WERI-Rb-1 (cell line): ENCODE data around the gene JPT2.

Source experiments
- DNase-seq: peaks from one replicate; pipeline ENCODE4 v3.0.0-alpha.2; 2020
- H3K27ac ChIP-seq: fragments of 250-450 bp; sonication (Bioruptor Pico); 2 replicates; pipeline ENCODE4 v1.5.1; 2020; ENCODE audit warnings: mild to moderate bottlenecking, moderate library complexity
- H3K27me3 ChIP-seq: fragments of 250-450 bp; sonication (Bioruptor Pico); 2 replicates; pipeline ENCODE4 v1.5.1; 2021; ENCODE audit warnings: mild to moderate bottlenecking, low read depth, moderate library complexity; ENCODE audit not compliant: insufficient read depth, severe bottlenecking
- H3K36me3 ChIP-seq: fragments of 250-450 bp; sonication (Bioruptor Pico); 2 replicates; pipeline ENCODE4 v1.5.1; 2020; ENCODE audit warnings: mild to moderate bottlenecking, moderate library complexity
- H3K4me3 ChIP-seq: 2 replicates; pipeline ENCODE4 v1.5.1; 2011; ENCODE audit warnings: low read depth, mild to moderate bottlenecking, control low read depth, low read length
- H3K9me3 ChIP-seq: fragments of 250-450 bp; sonication (Bioruptor Pico); 2 replicates; pipeline ENCODE4 v1.5.1; 2021; ENCODE audit warnings: mild to moderate bottlenecking, moderate library complexity; ENCODE audit not compliant: severe bottlenecking
- TF ChIP-seq, protein P1 (sequence below): IDR thresholded peaks from 2 replicates; pipeline ENCODE4 v1.5.1; 2011; ENCODE audit warnings: low read depth, mild to moderate bottlenecking, control low read depth, inconsistent platforms, low read length

JPT2 gene

DNA sequence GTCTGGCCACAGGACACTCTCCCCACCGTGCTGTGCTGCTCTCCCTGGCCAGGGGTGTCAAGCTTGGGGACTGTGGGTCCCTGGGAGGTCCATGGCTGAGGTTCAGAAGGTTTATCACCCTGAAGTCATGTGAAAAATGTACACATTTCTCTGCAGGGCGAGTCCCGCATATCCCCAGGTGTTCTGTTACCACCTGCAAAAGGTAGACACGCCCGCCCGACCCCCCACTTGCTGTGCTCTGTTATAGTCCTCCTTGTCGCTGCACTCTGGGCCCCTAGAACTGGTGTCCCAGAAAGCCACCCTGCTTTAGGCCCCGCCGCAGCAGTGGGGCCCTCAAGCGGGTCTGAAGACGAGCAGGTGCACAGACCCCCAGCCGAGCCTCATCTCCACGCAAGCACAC, 11.8 kb downstream of the JPT2 start:
- Histone ChIP-seq H3K9me3 (no peaks in the 10 kb centered on the region), H3K4me3 (no peak overlapping the region), H3K36me3 (peaks cover 99% of the 10 kb centered on the region), H3K27ac (no peak overlapping the region), H3K27me3 (no peaks in the 10 kb centered on the region)
- no peak for DNase-seq
- TF ChIP-seq, protein P1, sequence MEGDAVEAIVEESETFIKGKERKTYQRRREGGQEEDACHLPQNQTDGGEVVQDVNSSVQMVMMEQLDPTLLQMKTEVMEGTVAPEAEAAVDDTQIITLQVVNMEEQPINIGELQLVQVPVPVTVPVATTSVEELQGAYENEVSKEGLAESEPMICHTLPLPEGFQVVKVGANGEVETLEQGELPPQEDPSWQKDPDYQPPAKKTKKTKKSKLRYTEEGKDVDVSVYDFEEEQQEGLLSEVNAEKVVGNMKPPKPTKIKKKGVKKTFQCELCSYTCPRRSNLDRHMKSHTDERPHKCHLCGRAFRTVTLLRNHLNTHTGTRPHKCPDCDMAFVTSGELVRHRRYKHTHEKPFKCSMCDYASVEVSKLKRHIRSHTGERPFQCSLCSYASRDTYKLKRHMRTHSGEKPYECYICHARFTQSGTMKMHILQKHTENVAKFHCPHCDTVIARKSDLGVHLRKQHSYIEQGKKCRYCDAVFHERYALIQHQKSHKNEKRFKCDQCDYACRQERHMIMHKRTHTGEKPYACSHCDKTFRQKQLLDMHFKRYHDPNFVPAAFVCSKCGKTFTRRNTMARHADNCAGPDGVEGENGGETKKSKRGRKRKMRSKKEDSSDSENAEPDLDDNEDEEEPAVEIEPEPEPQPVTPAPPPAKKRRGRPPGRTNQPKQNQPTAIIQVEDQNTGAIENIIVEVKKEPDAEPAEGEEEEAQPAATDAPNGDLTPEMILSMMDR, result no peak

DNA sequence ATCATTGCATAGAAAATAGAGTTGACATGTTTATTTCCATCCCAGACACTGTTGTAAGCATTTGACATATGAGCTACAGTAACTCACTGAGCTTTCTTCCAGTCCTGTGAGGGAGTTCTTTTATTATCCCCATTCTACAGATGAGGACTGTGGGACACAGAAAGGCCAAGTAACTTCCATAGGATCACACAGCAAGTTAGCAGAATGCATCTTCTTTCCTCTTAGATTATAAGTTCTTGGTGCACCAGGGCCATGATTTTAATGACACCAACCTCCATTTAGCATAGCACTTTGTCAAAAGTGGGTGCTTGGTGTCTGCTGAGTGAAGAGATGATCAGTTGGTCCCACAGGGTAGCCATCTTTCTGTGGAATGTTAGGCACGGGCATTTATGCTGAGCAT, 12.7 kb downstream of the JPT2 start:
- no peak overlapping the region for H3K27ac ChIP-seq
- no peak overlapping the region for H3K4me3 ChIP-seq
- DNase-seq, result no peak
- TF ChIP-seq, protein P1, result no peak
- no peaks in the 10 kb centered on the region for H3K9me3 ChIP-seq
- peaks cover 97% of the 10 kb centered on the region for H3K36me3 ChIP-seq
- no peaks in the 10 kb centered on the region for H3K27me3 ChIP-seq

DNA sequence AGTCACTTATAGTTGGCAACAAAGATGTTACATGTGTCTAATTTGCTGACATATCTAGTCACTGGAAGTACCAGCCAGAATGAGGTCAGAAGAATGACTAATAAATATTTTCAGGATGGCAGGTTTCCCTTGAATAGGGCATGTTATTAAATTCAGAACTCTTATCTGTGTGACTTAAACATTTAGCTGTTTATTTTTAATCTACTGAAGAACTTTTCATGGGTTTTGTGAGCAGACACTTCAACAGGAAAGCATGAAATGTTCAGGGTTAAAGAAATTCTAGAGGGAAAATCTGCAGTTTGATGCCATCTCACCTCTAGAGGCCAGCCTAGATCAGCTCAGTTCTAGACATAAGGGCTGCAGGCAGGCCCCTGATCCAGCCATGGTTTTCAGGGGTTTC, 13.2 kb downstream of the JPT2 start:
- no peaks in the 10 kb centered on the region for H3K9me3 ChIP-seq
- peaks cover 99% of the 10 kb centered on the region for H3K36me3 ChIP-seq
- H3K4me3 ChIP-seq, result no peak overlapping the region
- no peak overlapping the region for H3K27ac ChIP-seq
- no peak for DNase-seq
- TF ChIP-seq, protein P1, result no peak
- H3K27me3 ChIP-seq, result no peaks in the 10 kb centered on the region

DNA sequence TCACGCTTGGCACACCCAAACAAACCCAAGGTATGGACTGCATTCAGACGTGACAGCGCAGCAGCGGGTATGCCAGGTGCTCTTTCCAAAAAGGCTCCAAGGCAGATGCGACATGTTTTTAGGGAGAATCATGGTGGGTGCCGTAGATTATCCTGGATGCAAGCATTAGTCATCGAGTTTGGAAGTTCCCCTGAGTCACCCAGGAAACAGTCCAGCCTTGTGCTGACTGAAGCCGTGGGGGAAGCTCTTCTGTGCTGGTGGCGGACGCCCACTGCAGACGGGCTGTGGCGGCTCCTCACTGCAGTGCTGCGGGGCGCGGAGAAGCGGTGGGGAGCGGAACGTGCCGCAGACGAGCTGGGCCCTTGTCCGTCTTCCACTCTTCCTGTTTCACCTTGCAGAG, 13.9 kb downstream of the JPT2 start:
- H3K27ac ChIP-seq, result no peak overlapping the region
- H3K27me3 ChIP-seq, result no peaks in the 10 kb centered on the region
- no peak overlapping the region for H3K4me3 ChIP-seq
- no peak for DNase-seq
- H3K9me3 ChIP-seq, result no peaks in the 10 kb centered on the region
- H3K36me3 ChIP-seq, result peaks cover 99% of the 10 kb centered on the region
- TF ChIP-seq, protein P1, result no peak

DNA sequence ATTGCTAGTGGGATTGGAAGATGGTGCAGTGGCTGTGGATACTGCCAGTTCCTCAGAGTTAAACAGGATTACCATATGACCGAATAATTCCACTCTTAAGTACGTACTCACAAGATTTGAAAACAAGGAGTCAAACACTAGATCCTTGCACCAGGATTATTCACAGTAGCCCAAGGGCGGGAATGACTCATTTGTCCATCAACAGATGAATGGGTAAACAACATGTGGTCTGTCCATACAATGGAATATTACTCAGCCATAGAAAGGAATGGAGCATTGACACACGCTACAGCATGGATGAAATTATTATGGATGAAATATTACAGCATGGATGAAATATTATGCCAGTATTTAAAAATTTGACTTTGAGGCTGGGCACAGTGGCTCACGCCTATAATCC, 18.8 kb downstream of the JPT2 start:
- Histone ChIP-seq H3K27me3 (no peaks in the 10 kb centered on the region), H3K36me3 (peaks cover 93% of the 10 kb centered on the region), H3K9me3 (no peaks in the 10 kb centered on the region), H3K27ac (no peak overlapping the region), H3K4me3 (no peak overlapping the region)
- no peak for DNase-seq
- TF ChIP-seq, protein P1, result no peak

GRCh38 chr16:1698680-1699079, 20.6 kb downstream of the JPT2 start:
- peaks cover 93% of the 10 kb centered on the region for H3K36me3 ChIP-seq
- TF ChIP-seq, protein P1, result no peak

More at GRCh38 chr16:1698680-1699079, 20.6 kb downstream of the JPT2 start:
- Histone ChIP-seq H3K4me3 (no peak overlapping the region), H3K27me3 (no peaks in the 10 kb centered on the region), H3K9me3 (no peaks in the 10 kb centered on the region), H3K27ac (no peak overlapping the region)
- DNase-seq, result no peak
